ENCODE data around the gene STATH.
"Not testable (repeated sequence)": the region's sequence is repeated elsewhere in the genome, so short reads cannot be mapped to it uniquely, and the experiment has no call there.

The STATH gene

DNA sequence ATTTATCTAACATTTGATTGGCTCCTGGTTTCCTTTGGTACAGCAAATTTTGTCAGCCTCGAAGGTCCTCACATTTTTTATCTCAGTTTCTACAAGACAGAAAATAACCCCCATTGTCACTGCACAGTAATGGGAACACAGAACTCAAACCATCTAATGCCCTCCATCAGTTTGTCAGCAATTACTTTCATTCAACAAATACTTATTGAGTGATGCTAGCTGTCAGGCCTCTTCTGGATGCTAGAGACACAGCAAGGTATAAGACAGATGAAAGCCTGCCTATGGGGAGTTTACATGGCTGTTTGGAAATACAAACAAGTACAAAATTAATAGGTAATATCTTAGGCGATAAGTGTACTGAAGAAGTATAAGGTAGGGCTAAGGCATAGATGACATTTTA is 27.5 kb downstream of the STATH start:
- no peak overlapping the region for H3K27ac ChIP-seq
- TF ChIP-seq, protein P1, sequence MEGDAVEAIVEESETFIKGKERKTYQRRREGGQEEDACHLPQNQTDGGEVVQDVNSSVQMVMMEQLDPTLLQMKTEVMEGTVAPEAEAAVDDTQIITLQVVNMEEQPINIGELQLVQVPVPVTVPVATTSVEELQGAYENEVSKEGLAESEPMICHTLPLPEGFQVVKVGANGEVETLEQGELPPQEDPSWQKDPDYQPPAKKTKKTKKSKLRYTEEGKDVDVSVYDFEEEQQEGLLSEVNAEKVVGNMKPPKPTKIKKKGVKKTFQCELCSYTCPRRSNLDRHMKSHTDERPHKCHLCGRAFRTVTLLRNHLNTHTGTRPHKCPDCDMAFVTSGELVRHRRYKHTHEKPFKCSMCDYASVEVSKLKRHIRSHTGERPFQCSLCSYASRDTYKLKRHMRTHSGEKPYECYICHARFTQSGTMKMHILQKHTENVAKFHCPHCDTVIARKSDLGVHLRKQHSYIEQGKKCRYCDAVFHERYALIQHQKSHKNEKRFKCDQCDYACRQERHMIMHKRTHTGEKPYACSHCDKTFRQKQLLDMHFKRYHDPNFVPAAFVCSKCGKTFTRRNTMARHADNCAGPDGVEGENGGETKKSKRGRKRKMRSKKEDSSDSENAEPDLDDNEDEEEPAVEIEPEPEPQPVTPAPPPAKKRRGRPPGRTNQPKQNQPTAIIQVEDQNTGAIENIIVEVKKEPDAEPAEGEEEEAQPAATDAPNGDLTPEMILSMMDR (conservative IDR thresholded peaks at IDR 0.05), result no peak
- no peak for TF ChIP-seq ZFX (IDR thresholded peaks at IDR 0.05)

DNA sequence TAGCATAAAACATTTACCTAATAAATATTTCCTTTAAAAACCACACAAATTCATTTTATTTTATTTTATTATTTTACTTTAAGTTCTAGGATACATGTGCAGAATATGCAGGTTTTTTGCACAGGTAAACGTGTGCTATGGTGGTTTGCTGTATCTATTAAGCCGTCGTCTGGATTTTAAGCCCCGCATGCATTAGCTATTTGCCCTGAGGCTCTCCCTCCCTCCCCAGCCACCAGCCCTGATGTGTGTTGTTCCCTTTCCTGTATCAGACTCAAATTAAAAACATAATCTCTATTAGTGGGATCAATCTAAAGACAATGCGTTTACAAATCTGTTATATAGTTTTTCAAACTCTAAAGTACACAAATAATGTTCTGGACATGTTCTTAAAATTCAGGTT is 31.2 kb downstream of the STATH start:
- TF ChIP-seq, protein P1 (conservative IDR thresholded peaks at IDR 0.05), result no peak
- TF ChIP-seq ZFX (IDR thresholded peaks at IDR 0.05), result no peak
- no peak overlapping the region for H3K27ac ChIP-seq

DNA sequence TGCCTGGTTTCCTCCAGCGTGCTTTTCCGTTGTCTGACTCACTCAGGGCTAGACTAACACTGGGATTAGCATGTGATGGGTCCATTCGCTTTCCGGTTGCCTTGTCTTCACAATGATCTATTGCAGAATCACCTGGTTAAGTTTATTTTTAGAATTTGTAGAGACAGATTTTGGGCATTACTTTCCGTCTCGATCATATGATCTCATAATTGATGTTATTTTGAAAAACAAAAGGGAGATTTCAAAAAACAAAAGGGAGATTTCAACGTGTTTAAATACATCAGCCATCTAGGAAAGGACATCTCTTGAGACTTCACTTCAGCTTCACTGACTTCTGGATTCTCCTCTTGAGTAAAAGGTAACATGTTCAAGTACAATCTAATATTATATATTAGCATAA is 32.4 kb downstream of the STATH start, which contains the start of gene HTN3:
Gene HTN3 (plus strand): TSS at position 301 of the 400 bp plus-strand sequence. CDS start 2,282 bp downstream, outside the sequence.
- not testable (repeated sequence) for H3K27ac ChIP-seq

DNA sequence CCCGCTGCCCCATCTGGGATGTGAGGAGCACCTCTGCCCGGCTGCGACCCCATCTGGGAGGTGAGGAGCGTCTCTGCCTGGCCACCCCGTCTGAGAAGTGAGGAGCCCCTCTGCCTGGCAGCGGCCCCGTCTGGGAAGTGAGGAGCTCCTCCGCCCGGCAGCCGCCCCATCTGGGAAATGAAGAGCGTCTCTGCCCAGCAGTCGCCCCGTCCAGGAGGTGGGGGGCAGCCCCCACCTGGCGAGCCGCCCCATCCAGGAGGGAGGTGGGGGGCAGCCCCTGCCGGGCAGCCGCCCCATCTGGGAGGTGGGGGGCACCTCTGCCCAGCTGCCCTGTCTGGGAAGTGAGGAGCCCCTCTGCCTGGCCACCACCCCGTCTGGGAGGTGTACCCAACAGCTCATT is 41.8 kb downstream of the STATH start:
- H3K27ac ChIP-seq, result not testable (repeated sequence)

DNA sequence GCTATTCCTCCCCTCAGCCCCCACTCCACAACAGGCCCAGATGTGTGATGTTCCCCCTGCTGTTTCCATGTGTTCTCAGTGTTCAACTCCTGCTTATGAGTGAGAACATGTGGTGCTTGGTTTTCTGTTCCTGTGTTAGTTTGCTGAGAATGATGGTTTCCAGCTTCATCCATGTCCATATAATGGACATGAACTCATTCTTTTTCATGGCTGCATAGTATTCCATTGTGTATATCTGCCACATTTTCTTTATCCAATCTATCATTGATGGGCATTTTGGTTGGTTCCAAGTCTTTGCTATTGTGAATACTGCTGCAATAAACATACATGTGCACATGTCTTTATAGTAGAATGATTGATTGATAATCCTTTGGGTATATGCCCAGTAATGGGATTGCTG is 44.2 kb downstream of the STATH start:
- H3K27ac ChIP-seq, result not testable (repeated sequence)

DNA sequence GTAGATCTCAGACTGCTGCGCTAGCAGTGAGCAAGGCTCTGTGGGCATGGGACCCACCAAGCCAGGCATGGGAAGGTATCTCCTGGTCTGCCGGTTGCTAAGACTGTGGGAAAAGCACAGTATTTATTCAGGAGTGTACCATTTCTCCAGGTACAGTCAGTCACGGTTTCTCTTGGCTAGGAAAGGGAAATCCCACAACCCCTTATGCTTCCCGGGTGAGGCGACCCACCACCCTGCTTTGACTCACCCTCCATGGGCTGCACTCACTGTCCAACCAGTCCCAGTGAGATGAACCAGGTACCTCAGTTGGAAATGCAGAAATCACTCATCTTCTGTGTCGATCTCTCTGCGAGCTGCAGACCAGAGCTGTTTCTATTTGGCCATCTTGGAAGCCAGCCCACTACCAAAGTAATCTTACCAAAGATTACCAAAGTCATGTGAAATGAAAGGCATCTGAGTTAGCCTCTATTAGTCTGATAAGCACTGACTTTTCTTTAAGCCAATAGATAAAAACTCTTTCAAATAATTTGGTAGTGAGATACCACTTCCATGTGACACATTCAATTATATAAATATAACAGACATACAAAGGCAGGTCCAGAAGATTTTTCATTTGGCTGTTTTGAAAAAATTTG is 46.0 kb downstream of the STATH start:
- TF ChIP-seq, protein P1 (conservative IDR thresholded peaks at IDR 0.05), result no peak
- no peak for TF ChIP-seq ZFX (IDR thresholded peaks at IDR 0.05)

DNA sequence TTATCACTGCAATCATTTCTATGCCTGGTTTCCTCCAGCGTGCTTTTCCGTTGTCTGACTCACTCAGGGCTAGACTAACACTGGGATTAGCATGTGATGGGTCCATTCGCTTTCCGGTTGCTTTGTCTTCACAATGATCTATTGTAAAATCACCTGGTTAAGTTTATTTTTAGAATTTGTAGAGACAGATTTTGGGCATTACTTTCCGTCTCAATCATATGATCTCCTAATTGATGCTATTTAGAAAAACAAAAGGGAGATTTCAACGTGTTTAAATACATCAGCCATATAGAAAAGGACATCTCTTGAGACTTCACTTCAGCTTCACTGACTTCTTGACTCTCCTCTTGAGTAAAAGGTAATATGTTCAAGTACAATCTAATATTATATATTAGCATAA is 54.4 kb downstream of the STATH start, which contains the start of gene HTN1:
Gene HTN1 (plus strand): TSS at position 301 of the 400 bp plus-strand sequence. CDS start 2,639 bp downstream, outside the sequence.
- H3K27ac ChIP-seq, result not testable (repeated sequence)

More for the DNA sequence above, 46.0 kb downstream of the STATH start:
- no peak overlapping the region for H3K27ac ChIP-seq

All from C4-2B (cell line).